ENCODE data around the gene SLC25A45.
"Not testable (repeated sequence)": the region's sequence is repeated elsewhere in the genome, so short reads cannot be mapped to it uniquely, and the experiment has no call there.

SLC25A45 gene

GRCh38 chr11:65355776-65356393 lies 26.6 kb downstream of the SLC25A45 start:
- no peak for DNase-seq (ENCODE audit: low spot score)

GRCh38 chr11:65355013-65355775 lies 27.3 kb downstream of the SLC25A45 start:
- no peak for DNase-seq (ENCODE audit: low spot score)
- no peaks in the 10 kb centered on the region for H3K9me3 Mint-ChIP-seq
- H3K27ac Mint-ChIP-seq, result peak overlapping the region; percentile 86
- H3K27me3 Mint-ChIP-seq (ENCODE audit: low read depth), result peaks cover 11% of the 10 kb centered on the region
- peaks cover 16% of the 10 kb centered on the region for H3K36me3 Mint-ChIP-seq (ENCODE audit: low read depth)
- H3K4me3 Mint-ChIP-seq, result peak overlapping the region; percentile 92
- H3K4me1 Mint-ChIP-seq (ENCODE audit: low read depth), result peaks cover 16% of the 10 kb centered on the region

More at GRCh38 chr11:65355776-65356393, 26.6 kb downstream of the SLC25A45 start:
- no peaks in the 10 kb centered on the region for H3K9me3 Mint-ChIP-seq
- peak overlapping the region; percentile 75 for H3K27ac Mint-ChIP-seq
- peaks cover 16% of the 10 kb centered on the region for H3K36me3 Mint-ChIP-seq (ENCODE audit: low read depth)
- H3K27me3 Mint-ChIP-seq (ENCODE audit: low read depth), result peaks cover 11% of the 10 kb centered on the region
- H3K4me3 Mint-ChIP-seq, result peak overlapping the region; percentile 92
- H3K4me1 Mint-ChIP-seq (ENCODE audit: low read depth), result peaks cover 16% of the 10 kb centered on the region

GRCh38 chr11:65354265-65355012 lies 28.0 kb downstream of the SLC25A45 start, which contains the start of gene TIGD3:
TSS of gene TIGD3 (plus strand) at chr11:65354751. CDS start at chr11:65355809, 1,058 bp downstream.
- Mint-ChIP-seq H3K4me3 (peak within 1 kb of the TSS; percentile 92), H3K9me3 (no peaks in the 10 kb centered on the region), H3K4me1 (ENCODE audit: low read depth) (peaks cover 16% of the 10 kb centered on the region), H3K27me3 (ENCODE audit: low read depth) (peaks cover 11% of the 10 kb centered on the region), H3K27ac (peak within 1 kb of the TSS; percentile 86), H3K36me3 (ENCODE audit: low read depth) (peaks cover 16% of the 10 kb centered on the region)
- DNase-seq (ENCODE audit: low spot score), result peak; percentile 96

GRCh38 chr11:65353900-65354264 lies 28.6 kb downstream of the SLC25A45 start:
- H3K4me1 Mint-ChIP-seq (ENCODE audit: low read depth), result peaks cover 16% of the 10 kb centered on the region

DNA sequence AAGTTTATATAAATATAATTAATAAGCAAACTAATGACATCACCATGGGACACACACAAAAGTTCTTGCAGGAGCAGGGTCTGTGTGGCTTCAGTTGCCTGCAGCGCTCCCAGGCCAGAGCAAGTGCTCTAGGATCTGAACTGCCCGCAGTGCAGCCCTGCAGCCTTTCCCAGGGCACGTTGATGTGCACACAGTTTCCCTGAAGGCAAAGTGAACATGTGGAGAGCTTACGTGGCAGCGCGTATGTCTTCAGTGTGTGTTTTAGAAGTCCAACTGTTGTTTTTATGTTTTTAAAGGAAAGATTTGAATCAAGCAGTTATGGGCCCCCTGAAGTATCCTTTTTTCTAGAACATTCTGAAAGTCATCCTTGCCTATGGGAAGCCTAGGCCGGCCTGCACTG lies 29.1 kb downstream of the SLC25A45 start:
- Mint-ChIP-seq H3K27ac (peak overlapping the region; percentile 71), H3K27me3 (ENCODE audit: low read depth) (peaks cover 11% of the 10 kb centered on the region), H3K9me3 (no peaks in the 10 kb centered on the region), H3K4me1 (ENCODE audit: low read depth) (peaks cover 20% of the 10 kb centered on the region), H3K4me3 (peak overlapping the region; percentile 67), H3K36me3 (ENCODE audit: low read depth) (peaks cover 25% of the 10 kb centered on the region)
- no peak for DNase-seq (ENCODE audit: low spot score)

More at GRCh38 chr11:65353900-65354264, 28.6 kb downstream of the SLC25A45 start:
- peak overlapping the region; percentile 71 for H3K27ac Mint-ChIP-seq
- peak overlapping the region; percentile 67 for H3K4me3 Mint-ChIP-seq
- peaks cover 20% of the 10 kb centered on the region for H3K36me3 Mint-ChIP-seq (ENCODE audit: low read depth)
- peaks cover 11% of the 10 kb centered on the region for H3K27me3 Mint-ChIP-seq (ENCODE audit: low read depth)
- no peak for DNase-seq (ENCODE audit: low spot score)
- H3K9me3 Mint-ChIP-seq, result no peaks in the 10 kb centered on the region

- DNase-seq (ENCODE audit: low spot score), result no peak
- peaks cover 18% of the 10 kb centered on the region for H3K4me1 Mint-ChIP-seq (ENCODE audit: low read depth)
- peaks cover 28% of the 10 kb centered on the region for H3K36me3 Mint-ChIP-seq (ENCODE audit: low read depth)
- H3K4me3 Mint-ChIP-seq, result no peak overlapping the region
- H3K27ac Mint-ChIP-seq, result peak overlapping the region; percentile 42
- H3K27me3 Mint-ChIP-seq (ENCODE audit: low read depth), result peaks cover 8% of the 10 kb centered on the region
- H3K9me3 Mint-ChIP-seq, result no peaks in the 10 kb centered on the region
Measured at GRCh38 chr11:65352783-65353182, 29.7 kb downstream of the SLC25A45 start.

- H3K36me3 Mint-ChIP-seq (ENCODE audit: low read depth), result peaks cover 32% of the 10 kb centered on the region
- no peaks in the 10 kb centered on the region for H3K9me3 Mint-ChIP-seq
- DNase-seq (ENCODE audit: low spot score), result no peak
- peaks cover 18% of the 10 kb centered on the region for H3K4me1 Mint-ChIP-seq (ENCODE audit: low read depth)
- H3K27me3 Mint-ChIP-seq (ENCODE audit: low read depth), result no peaks in the 10 kb centered on the region
- no peak overlapping the region for H3K4me3 Mint-ChIP-seq
- H3K27ac Mint-ChIP-seq, result no peak overlapping the region
Measured at GRCh38 chr11:65351511-65351910, 30.9 kb downstream of the SLC25A45 start.

DNA sequence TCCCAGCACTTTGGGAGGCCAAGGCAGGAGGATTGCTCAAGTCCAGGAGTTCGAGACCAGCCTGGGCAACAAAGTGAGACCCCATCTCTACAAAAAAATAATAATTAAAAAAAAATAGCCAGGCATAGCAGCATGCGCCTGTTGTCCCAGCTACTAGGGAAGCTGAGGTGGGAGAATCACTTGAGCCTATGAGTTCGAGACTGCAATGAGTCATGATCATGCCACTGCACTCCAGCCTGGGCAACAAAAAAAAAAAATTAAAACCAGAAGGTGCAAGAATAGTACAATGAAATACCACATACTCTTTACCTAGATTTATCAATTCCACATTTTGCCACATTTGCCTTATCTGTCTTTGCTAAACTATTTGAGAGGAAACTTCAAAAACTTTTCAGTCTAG lies 40.6 kb downstream of the SLC25A45 start:
- Mint-ChIP-seq H3K27me3 (ENCODE audit: low read depth) (no peaks in the 10 kb centered on the region), H3K4me3 (no peak overlapping the region), H3K36me3 (ENCODE audit: low read depth) (peaks cover 52% of the 10 kb centered on the region), H3K4me1 (ENCODE audit: low read depth) (peaks cover 12% of the 10 kb centered on the region), H3K9me3 (no peaks in the 10 kb centered on the region), H3K27ac (no peak overlapping the region)
- no peak for DNase-seq (ENCODE audit: low spot score)

DNA sequence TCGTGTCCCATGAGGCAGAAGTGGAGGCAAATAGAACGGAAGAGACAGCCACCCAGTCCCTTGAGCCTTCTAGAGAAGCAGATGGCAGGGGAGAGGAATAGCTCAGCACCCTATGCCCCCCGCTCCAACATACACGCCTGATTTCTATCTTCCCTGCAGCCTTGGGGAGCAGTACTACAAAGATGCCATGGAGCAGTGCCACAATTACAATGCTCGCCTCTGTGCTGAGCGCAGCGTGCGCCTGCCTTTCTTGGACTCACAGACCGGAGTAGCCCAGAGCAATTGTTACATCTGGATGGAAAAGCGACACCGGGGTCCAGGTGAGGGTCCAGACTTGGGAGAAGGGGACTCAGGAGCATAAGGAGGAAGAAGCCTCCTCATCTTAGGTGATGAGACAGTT lies 42.2 kb downstream of the SLC25A45 start:
- Mint-ChIP-seq H3K9me3 (no peaks in the 10 kb centered on the region), H3K4me1 (ENCODE audit: low read depth) (peaks cover 17% of the 10 kb centered on the region), H3K27me3 (ENCODE audit: low read depth) (no peaks in the 10 kb centered on the region), H3K36me3 (ENCODE audit: low read depth) (peaks cover 43% of the 10 kb centered on the region), H3K4me3 (no peak overlapping the region), H3K27ac (no peak overlapping the region)
- no peak for DNase-seq (ENCODE audit: low spot score)

GRCh38 chr11:65338676-65339075 lies 43.8 kb downstream of the SLC25A45 start:
- H3K4me1 Mint-ChIP-seq (ENCODE audit: low read depth), result peaks cover 23% of the 10 kb centered on the region
- DNase-seq (ENCODE audit: low spot score), result no peak
- no peaks in the 10 kb centered on the region for H3K9me3 Mint-ChIP-seq
- no peak overlapping the region for H3K4me3 Mint-ChIP-seq
- no peak overlapping the region for H3K27ac Mint-ChIP-seq
- peaks cover 37% of the 10 kb centered on the region for H3K36me3 Mint-ChIP-seq (ENCODE audit: low read depth)
- H3K27me3 Mint-ChIP-seq (ENCODE audit: low read depth), result no peaks in the 10 kb centered on the region

- DNase-seq (ENCODE audit: low spot score), result no peak
- H3K27me3 Mint-ChIP-seq (ENCODE audit: low read depth), result no peaks in the 10 kb centered on the region
- peak overlapping the region; percentile 85 for H3K27ac Mint-ChIP-seq
- H3K9me3 Mint-ChIP-seq, result no peaks in the 10 kb centered on the region
- peaks cover 19% of the 10 kb centered on the region for H3K36me3 Mint-ChIP-seq (ENCODE audit: low read depth)
- peak overlapping the region; percentile 90 for H3K4me3 Mint-ChIP-seq
- peaks cover 25% of the 10 kb centered on the region for H3K4me1 Mint-ChIP-seq (ENCODE audit: low read depth)
Measured at GRCh38 chr11:65334696-65335295, 47.6 kb downstream of the SLC25A45 start.

DNA sequence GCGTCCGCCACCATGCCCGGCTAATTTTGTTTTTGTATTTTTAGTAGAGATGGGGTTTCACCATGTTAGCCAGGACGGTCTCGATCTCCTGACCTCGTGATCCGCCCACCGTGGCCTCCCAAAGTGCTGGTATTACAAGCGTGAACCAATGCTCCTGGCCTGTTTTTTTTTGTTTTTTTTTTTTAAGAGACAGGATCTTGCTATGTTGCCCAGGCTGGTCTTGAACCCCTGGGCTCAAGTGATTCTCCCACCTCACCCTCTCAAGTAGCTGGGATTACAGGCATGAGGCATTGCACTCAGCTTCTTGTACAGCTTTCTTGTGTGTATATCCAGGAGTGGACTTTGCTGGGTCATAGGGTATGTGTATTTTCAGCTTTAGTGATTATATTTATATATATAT lies 49.9 kb downstream of the SLC25A45 start:
- H3K4me3 Mint-ChIP-seq; H3K9me3 Mint-ChIP-seq; DNase-seq (ENCODE audit: low spot score); H3K27ac Mint-ChIP-seq; H3K27me3 Mint-ChIP-seq (ENCODE audit: low read depth): not testable (repeated sequence)
- peaks cover 20% of the 10 kb centered on the region for H3K4me1 Mint-ChIP-seq (ENCODE audit: low read depth)
- peaks cover 10% of the 10 kb centered on the region for H3K36me3 Mint-ChIP-seq (ENCODE audit: low read depth)

DNA sequence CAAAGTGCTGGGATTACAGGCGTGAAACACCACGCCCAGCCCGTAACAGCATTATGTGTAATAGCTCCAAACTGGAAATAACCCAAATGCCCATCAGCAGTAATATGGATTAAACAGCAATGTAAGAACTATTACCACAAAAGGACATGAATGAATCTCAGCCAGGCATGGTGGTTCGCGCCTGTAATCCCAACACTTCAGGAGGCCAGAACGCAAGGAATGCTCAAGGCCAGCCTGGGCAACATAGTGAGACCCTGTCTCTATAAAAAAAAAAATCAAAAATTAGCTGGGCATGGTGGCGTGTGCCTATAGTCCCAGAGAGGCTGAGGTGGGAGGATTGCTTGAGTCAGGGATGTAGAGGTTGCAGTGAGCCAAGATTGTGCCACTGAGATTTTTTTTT lies 51.9 kb downstream of the SLC25A45 start:
- no peak for DNase-seq (ENCODE audit: low spot score)
- no peak overlapping the region for H3K27ac Mint-ChIP-seq
- H3K27me3 Mint-ChIP-seq (ENCODE audit: low read depth), result no peaks in the 10 kb centered on the region

More for the DNA sequence above, 51.9 kb downstream of the SLC25A45 start:
- Mint-ChIP-seq H3K9me3 (no peaks in the 10 kb centered on the region), H3K4me1 (ENCODE audit: low read depth) (peaks cover 19% of the 10 kb centered on the region), H3K36me3 (ENCODE audit: low read depth) (peaks cover 9% of the 10 kb centered on the region), H3K4me3 (no peak overlapping the region)

All from T-helper 2 cell treated with Interferon-gamma antibody and Interleukin-4, amounts not matched to agents 5 μg/mL and 100 μg/mL, for 36 hours (primary cell).